GM10266 (cell line): ENCODE results near the gene IGSF21.

Experiments used
- DNase-seq: peaks from one replicate; pipeline ENCODE4 v3.0.0; 2012; ENCODE audit errors: extremely low spot score
- CTCF ChIP-seq: IDR thresholded peaks from 2 replicates; pipeline ENCODE4 v1.5.1; 2012; ENCODE audit warnings: mild to moderate bottlenecking, low read depth; ENCODE audit not compliant: control insufficient read depth, insufficient read depth; ENCODE audit errors: missing control alignments

The IGSF21 gene

GRCh38 chr1:18191481-18192155 is 84.0 kb downstream of the IGSF21 start:
- no peak for DNase-seq
- TF ChIP-seq CTCF = no peak

DNA sequence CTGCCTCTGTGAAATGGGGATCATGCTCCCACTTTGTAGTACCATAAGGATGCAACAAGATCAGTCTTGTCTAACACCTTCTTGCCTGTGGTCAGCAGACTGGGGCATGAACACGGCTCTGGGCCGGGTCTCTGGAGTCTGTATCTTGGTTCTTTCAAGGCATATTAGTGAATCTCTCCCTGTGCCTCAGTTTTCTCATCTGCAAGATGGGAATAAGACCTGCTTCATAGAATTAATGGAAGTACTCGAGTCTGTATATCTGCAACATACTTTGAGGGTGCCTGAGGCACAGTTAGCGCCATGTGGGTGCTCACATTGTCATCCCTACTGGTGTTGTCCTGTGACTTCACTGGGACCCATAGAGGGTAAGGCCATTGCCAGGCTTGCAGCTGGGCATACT is 84.6 kb downstream of the IGSF21 start:
- no peak for TF ChIP-seq CTCF

DNA sequence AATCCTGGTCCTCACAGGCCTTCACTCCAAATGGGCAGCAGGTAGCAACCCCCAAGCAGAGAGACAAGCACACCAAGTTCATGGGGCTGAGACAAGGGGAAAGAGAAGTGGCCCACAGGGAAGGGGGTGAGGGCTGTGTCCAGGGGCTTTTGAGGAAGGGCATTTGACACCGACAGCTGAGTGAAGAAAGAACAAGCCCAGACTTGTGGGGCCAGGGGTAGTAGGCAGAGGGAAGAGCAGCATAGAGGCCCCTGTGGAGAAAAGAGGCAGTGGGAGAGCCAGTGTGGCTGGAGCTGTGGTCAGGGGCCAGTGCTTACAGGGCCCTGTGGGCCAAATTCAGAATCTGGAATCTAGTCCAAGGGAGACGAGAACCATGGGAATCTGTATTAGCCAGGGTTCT is 85.4 kb downstream of the IGSF21 start:
- DNase-seq = no peak
- TF ChIP-seq CTCF = no peak

More for the DNA sequence above, 84.6 kb downstream of the IGSF21 start:
- DNase-seq = no peak

DNA sequence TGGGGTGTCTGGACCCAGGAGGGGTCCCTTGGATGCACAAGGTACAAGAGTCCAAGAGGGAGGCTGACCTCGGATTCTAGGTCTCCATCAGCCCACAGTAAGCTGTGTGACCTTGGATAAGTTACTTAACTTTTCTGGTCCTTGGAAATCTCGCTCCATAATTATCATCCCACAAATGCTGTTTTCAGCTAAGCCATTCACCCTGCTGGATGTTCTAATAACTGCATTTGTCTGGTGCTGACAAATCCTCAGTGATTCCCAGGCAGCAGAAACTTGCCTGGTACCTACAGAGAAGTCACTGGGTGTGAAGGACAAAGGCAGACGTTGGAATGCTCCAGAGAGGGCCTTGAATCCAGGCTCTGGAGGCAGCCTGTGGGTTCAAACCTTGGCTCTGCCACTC is 89.7 kb downstream of the IGSF21 start:
- TF ChIP-seq CTCF = no peak
- DNase-seq = no peak

GRCh38 chr1:18198260-18198659 is 90.7 kb downstream of the IGSF21 start:
- TF ChIP-seq CTCF = no peak
- no peak for DNase-seq

DNA sequence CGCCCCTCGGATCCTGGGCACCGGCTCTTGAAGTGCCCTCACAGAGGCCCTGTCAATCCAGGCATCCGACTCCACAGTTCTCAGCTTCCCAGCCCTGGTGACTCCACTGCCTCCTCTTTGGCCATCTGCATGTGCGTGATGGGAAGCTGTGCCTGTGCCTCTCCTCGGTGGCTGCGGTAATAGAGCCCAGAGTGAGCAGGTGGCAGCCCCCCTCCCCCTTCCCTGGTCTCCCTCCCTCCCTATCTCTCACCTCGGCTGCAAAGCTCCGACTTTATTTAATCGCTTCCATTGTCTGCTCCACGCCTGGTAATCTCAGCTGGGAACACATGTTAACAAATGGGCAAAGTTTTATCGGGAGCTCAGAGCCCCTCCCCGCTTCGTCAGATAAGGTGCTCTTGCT is 91.9 kb downstream of the IGSF21 start:
- no peak for DNase-seq
- TF ChIP-seq CTCF = no peak

- TF ChIP-seq CTCF = no peak
Measured at GRCh38 chr1:18200136-18200717, 92.6 kb downstream of the IGSF21 start.

More at GRCh38 chr1:18200136-18200717, 92.6 kb downstream of the IGSF21 start:
- no peak for DNase-seq
